ENCODE measurements around the gene BAZ2A.

- TF ChIP-seq CTCF (IDR thresholded peaks at IDR 0.05 in 8 of 11, conservative IDR thresholded peaks at IDR 0.05 in 3 of 11) (no peak), POLR2A (IDR thresholded peaks at IDR 0.05) (no peak), POLR2AphosphoS5 (IDR thresholded peaks at IDR 0.05) (no peak)
Observed at GRCh38 chr12:56589783-56590182, 40.3 kb downstream of the BAZ2A start.

Data from spleen (tissue), 7 donors.